ENCODE results near the gene PDGFA. TPM values are rescaled to one million over a fixed set of nuclear protein-coding genes. Genes with fewer than 3 reads are reported as not detected.

Gene PDGFA
- polyA plus RNA-seq, 1 experiment: 17.4 TPM

DNA sequence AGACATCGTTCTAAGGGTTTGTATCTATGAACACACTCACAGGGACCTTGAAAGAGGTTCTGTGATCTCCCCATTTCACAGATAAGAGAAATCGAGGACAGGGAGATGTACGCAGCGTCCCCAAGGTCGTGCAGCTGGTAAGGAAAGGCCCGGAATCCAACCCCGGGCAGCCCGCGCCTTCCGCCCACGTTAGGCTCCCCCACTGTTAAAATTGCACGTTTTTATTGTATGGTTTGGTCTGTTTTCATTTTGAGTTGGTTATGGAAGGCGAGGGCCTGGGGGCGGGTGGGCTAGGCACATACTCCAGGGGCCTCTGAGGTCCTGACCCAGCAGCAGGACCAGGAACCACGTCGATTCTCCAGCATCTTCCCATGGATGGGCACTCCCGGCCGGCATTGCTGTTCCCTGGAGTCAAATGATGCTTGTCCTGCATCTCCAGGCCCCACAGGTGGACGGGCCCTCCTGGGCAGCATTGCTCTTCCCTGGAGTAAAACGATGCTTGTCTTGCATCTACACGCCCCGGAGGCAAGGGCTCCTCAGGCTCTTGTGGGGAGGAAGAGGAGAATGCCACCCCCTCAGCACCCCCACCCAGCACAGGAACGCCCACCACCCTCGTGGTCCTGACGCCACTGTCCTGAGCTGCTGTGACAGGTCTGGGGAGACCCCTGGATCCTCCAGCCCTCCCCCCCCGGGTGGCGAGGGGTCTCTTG lies 65.9 kb downstream of the PDGFA start:
- CTCF ChIA-PET: no interaction called here
- DNase-seq (ENCODE audit: low read depth): no peak
- H3K4me3 ChIP-seq (ENCODE audit: low read depth, low read length): no peak overlapping the region

DNA sequence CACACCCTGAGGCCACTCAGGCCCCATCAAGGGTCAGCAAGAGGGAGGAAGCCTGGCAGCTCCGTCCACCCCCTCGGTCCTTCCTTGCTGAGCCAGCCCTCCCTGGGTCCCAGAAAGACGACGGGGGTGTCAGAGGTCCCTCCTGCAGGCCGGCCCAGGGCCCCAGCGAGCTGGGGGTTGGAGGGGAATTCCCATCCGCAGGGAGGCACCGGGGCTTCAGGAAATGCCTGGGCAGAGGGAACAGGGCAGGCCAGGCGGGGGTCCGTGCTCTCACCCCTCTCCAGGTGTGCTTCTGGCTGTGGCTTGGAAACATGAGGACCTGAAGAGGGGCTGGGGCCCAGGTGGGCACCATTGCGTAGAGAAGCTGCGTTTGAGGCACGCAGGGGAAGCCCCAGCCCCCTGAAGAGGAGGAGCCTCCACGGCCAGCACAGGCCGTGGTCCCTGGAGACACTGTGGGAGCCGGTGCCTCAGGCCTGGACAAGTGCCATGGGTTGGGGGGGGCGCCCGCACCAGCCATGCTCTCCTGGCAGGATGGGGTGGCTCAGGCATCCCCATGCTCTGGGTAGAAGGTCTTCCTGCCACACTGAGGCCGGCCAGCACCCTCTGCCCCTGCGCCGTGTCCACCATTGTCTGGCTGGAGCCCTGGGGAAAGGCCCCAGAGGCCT lies 66.7 kb downstream of the PDGFA start:
- no peaks in the 10 kb centered on the region for H3K36me3 ChIP-seq (ENCODE audit: control insufficient read depth, insufficient read depth, low read length)
- POLR2A ChIA-PET: interaction anchor here (0.6 kb wide), 1 partner anchor 7 kb away, joined by 4 read pairs; no protein-coding TSS in a partner anchor
- H3K27me3 ChIP-seq (ENCODE audit: control insufficient read depth, insufficient read depth, low read length): peaks cover 13% of the 10 kb centered on the region
- TF ChIP-seq, protein P1, sequence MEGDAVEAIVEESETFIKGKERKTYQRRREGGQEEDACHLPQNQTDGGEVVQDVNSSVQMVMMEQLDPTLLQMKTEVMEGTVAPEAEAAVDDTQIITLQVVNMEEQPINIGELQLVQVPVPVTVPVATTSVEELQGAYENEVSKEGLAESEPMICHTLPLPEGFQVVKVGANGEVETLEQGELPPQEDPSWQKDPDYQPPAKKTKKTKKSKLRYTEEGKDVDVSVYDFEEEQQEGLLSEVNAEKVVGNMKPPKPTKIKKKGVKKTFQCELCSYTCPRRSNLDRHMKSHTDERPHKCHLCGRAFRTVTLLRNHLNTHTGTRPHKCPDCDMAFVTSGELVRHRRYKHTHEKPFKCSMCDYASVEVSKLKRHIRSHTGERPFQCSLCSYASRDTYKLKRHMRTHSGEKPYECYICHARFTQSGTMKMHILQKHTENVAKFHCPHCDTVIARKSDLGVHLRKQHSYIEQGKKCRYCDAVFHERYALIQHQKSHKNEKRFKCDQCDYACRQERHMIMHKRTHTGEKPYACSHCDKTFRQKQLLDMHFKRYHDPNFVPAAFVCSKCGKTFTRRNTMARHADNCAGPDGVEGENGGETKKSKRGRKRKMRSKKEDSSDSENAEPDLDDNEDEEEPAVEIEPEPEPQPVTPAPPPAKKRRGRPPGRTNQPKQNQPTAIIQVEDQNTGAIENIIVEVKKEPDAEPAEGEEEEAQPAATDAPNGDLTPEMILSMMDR (IDR thresholded peaks at IDR 0.05; ENCODE audit: insufficient read depth, low read depth, low read length): no peak
- H3K4me3 ChIP-seq (ENCODE audit: low read depth, low read length): no peak overlapping the region
- DNase-seq (ENCODE audit: low read depth): no peak
- CTCF ChIA-PET: no interaction called here

More for the DNA sequence above, 65.9 kb downstream of the PDGFA start:
- H3K27me3 ChIP-seq (ENCODE audit: control insufficient read depth, insufficient read depth, low read length): peaks cover 13% of the 10 kb centered on the region
- TF ChIP-seq, protein P1 (IDR thresholded peaks at IDR 0.05; ENCODE audit: insufficient read depth, low read depth, low read length): no peak
- no peaks in the 10 kb centered on the region for H3K36me3 ChIP-seq (ENCODE audit: control insufficient read depth, insufficient read depth, low read length)
- POLR2A ChIA-PET: no interaction called here

DNA sequence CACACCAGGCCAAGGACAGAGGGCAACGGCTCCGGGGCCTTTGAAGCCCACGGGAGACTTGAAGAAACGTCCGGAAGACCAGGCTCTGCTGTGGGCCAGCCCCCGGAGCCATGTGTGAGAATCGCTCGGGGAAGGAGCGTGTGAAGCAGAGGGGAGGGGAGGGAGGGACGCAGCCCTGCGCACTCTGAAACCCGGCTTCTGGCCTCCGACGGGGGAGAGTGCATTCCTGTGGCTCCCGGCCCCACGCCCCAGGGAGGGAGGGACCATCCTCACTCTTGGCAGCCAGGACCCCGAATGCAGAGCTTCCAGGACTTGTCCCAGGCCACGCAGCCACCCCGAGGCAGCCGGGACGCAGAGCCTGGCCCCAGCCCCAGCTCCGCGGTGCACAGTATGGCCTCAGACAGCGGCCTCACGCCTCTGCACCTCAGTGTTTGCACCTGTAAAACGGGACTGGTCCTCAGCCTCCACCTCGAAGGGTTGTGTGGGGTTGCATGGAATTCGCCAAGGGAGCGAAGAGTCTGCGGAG lies 67.4 kb downstream of the PDGFA start:
- Histone ChIP-seq H3K27me3 (ENCODE audit: control insufficient read depth, insufficient read depth, low read length) (peaks cover 13% of the 10 kb centered on the region), H3K36me3 (ENCODE audit: control insufficient read depth, insufficient read depth, low read length) (no peaks in the 10 kb centered on the region), H3K4me3 (ENCODE audit: low read depth, low read length) (no peak overlapping the region)
- TF ChIP-seq, protein P1 (IDR thresholded peaks at IDR 0.05; ENCODE audit: insufficient read depth, low read depth, low read length): no peak
- no peak for DNase-seq (ENCODE audit: low read depth)
- POLR2A ChIA-PET: interaction anchor here (0.6 kb wide), 1 partner anchor 8 kb away, joined by 4 read pairs; no protein-coding TSS in a partner anchor
- CTCF ChIA-PET: no interaction called here

DNA sequence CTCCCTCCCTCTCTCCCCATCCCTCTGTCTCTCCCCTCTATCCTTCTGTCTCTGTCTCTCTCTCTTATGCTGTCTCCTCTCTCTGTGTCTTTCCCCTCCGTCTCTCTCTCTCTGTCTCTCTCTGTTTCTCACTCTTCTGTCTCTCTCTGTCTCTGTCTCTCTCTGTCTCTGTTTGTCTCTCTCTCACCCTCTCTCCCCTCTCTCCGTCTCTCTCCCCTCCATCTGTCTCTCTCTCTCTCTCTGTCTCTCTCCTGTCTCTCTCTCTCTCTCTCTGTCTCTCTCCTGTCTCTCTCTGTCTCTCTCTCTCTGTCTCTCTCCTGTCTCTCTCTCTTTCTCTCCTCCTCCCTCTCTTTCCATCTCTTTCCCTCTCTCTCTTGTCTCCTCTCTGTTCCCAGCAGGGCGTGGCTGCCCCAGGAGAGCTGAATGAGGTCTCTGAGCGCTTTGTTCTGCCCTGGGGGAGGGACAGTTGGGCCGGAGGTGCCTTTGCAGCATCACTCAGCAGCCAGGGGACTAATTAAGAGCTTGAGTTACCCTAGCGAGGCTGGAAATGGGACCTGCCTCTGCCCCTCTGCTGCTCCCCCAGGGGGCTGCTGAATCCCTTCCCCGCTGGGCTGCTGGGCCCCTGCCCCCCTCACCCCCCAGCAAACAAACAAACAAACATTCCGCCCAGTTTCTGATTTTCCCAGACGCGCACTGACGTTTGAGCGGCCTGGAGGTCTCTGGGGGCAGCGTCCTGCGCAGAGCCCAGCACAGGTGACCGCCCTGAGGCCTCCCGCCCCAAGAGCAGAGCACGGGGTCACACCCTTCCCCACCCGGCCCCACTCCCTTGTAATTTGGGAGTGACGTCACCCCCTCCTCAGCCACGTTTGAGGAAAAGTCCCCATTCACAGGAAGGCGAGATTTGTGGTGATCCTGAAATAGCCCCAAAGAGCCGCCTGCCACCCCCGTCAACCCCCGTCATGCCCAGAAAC lies 68.1 kb downstream of the PDGFA start:
- POLR2A ChIA-PET: no interaction called here
- Histone ChIP-seq H3K27me3 (ENCODE audit: control insufficient read depth, insufficient read depth, low read length) (peaks cover 13% of the 10 kb centered on the region), H3K36me3 (ENCODE audit: control insufficient read depth, insufficient read depth, low read length) (no peaks in the 10 kb centered on the region), H3K4me3 (ENCODE audit: low read depth, low read length) (no peak overlapping the region)
- TF ChIP-seq, protein P1 (IDR thresholded peaks at IDR 0.05; ENCODE audit: insufficient read depth, low read depth, low read length): no peak
- CTCF ChIA-PET: no interaction called here
- no peak for DNase-seq (ENCODE audit: low read depth)

All from BJ (cell line).